Measurements from ENCODE around the gene AKAP8L.

DNA sequence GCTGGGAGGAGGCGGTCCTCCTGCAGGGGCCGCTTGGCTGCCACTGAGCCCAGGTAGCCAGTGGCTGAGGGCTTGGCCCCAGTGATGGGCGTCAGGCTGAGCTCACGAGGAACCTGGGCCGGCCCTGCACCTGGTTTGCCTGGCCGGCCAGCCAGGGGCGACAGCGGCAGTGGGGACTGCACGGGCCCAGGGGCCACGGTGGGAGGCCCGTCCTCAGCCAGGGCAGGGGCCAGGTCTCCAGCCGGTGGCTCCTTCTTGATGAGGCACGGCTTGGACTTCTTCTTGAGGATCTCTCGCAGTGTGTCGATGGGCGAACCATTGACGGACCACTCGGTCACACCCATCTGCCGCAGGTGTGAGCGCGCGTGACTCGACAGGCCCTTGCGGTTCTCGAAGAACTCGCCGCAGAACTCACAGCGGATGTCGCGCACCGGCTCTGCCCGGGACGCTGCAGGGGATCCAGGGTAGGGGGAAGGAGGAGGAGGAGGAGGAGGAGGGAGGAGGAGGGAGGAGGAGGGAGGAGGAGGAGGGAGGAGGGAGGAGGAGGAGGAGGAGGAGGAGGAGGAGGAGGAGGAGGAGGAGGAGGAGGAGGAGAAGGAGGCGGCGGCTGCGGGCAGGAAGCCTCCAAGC lies 6.6 kb upstream of the AKAP8L start:
- no peak for TF ChIP-seq EZH2phosphoT487 (IDR thresholded peaks at IDR 0.05; ENCODE audit: borderline replicate concordance)
- TF ChIP-seq, protein P1, sequence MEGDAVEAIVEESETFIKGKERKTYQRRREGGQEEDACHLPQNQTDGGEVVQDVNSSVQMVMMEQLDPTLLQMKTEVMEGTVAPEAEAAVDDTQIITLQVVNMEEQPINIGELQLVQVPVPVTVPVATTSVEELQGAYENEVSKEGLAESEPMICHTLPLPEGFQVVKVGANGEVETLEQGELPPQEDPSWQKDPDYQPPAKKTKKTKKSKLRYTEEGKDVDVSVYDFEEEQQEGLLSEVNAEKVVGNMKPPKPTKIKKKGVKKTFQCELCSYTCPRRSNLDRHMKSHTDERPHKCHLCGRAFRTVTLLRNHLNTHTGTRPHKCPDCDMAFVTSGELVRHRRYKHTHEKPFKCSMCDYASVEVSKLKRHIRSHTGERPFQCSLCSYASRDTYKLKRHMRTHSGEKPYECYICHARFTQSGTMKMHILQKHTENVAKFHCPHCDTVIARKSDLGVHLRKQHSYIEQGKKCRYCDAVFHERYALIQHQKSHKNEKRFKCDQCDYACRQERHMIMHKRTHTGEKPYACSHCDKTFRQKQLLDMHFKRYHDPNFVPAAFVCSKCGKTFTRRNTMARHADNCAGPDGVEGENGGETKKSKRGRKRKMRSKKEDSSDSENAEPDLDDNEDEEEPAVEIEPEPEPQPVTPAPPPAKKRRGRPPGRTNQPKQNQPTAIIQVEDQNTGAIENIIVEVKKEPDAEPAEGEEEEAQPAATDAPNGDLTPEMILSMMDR (conservative IDR thresholded peaks at IDR 0.05; ENCODE audit: low read length) = no peak

All from Loucy (cell line).